Inflammatory macrophage treated with lipopolysaccharide for 1 hour (primary cell): ENCODE measurements around the gene PKP2.

Experiments
- DNase-seq, 2 donors: peaks; one replicate each; pipeline ENCODE4 v3.0.0-alpha.2; 2020 to 2022

The PKP2 gene

DNA sequence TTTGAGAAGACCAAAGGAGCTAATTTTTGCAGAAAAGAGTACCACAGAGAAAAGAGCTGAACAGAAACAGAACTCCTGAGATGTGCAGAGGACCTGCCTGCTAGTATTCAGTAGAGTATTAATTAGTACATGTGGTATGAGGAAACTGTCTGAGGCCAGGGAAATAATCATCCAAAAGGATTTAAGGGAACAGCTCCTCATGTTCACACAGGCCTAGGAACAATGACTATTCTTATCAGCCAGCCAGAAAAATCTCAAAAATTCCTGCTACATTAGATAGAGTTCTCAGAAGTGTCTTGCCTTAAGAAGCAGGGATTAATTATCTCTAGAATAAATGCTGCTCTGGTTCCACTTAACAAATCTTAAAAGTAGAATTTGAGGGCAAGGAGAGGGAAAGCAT lies 36.4 kb downstream of the PKP2 start:
- DNase-seq: no peak

DNA sequence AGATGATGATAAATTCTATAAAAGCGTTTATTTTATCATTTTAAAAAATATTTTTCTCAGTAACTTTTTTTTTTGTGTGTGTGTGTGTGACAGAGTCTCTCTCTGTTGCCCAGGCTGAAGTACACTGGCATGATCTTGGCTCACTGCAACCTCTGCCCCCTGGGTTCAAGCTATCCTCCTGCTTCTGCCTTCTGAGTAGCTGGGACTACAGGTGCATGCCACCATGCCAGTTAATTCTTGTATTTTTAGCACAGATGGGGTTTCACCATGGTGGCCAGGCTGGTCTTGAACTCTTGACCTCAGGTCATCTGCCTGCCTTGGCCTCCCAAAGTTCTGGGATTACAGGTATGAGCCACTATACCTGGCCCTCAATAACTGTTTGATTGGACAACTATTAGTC lies 37.2 kb downstream of the PKP2 start:
- no peak for DNase-seq

DNA sequence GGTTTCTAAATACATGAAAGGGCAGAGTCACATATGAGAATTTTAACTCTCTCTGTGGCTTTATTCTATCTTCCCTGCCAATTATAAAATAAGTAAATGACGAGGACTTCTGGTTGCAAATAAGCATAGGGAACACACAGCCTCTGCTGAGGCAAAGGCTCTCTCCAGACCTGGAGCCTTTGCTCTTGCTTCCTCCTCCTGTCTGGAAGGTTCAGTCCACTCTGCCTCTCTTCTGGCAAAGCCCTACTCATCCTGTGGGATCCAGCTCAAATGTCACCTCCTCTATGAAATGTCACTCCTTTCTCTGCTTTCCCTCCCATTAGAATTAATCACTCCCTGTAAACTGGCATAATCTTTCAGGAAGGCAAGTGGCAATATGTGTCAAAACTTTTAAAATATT lies 41.9 kb downstream of the PKP2 start:
- DNase-seq: no peak

DNA sequence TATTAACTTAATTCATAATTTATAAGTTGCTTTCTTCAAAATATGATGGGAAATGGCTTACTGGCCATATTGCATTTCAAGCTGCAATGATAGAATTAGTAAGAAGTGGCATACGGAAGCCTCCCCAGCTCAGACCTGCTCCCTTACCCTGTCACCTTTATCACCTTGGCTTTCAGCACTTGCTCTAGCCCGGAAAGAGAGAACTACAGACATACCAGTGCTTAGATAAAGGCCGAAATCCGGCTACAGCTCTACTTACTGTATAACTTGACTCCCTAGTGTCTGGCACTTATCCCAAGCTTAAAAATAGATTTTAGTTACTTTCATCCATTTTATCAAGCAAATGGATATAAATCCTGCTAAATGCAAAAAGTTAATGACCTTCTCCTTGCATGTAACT lies 42.5 kb downstream of the PKP2 start:
- DNase-seq: no peak

DNA sequence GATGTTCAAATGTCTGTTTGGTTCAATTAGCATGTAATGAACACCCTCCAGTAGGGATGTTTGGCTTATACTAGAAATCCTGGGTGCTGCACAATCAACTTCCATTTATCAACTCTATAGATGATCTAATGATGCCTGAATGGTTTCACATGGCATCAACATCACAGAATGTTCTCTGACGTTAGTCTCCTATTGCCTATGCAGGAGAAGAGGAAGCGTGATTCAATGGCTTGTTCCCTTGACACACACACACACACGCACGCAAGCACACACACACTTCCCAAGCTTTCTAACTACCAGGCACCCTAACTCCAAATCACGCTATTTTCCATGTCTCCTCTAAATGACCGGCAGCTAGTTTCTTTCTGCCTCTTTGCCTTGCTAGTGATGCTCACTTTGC lies 49.3 kb downstream of the PKP2 start:
- DNase-seq: no peak

DNA sequence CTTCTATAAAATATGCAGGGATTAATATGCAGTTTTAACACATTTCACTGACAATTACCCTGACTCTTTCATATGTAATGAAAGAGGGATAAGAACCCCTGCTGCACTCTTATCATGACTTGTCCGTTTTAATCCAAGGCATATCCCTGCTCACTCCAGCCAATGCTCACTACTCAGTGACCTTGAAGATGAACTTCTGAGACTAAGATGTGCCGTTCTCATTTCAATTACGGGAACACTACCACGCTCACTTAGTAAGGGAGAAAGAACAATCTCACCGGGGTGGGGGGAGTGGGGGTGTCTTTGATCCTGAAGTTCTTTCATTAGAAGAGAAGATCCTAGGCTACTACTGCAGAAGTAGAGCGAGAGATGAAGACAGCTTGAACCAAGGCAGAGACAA lies 50.5 kb downstream of the PKP2 start:
- no peak for DNase-seq

DNA sequence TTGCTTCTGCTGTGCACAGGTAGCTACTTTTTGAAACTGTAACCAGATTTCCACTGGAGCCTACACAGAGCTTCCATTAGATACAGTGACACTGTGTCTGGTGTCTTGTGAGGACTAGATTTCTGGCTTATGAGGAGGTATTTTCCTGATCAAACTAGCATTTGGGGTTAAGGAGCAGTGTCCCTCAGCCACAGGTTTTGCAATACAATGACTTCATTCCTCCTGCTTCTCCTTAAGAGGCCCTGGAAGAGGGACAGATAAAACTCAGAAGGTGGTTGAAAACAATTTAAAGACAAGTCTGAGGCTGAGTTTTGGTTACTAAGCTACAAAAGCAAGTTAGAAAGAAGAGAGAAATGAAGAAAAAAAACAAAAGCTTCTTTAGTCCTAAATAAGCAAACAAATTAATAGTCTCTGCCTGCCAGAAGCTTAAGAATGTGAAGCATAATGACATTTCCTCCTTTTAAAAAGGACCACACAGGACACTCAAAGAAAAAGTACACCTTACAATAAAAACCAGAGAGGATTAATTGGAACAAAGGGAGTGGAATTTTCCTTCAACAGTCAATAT lies 53.0 kb downstream of the PKP2 start:
- DNase-seq: peak; percentile 16 to 27

DNA sequence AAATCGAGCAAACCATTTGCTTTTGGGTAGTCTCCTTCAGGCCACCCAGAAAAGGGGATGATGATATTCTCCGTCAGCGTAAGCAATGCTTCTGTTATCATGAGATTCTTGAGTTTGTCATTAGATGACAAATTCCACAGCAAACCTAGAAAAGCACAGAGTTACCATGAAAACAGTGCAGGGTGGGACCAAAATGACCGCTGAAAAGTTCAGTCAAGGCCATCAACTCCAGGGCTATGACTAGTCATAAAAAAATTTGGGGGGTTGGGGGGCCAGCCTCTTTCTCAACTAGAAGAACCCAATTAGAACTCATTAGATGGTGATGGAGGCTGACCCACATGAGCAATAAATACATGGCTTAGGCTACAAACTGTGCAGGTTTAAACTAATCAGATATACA lies 55.5 kb downstream of the PKP2 start:
- no peak for DNase-seq

DNA sequence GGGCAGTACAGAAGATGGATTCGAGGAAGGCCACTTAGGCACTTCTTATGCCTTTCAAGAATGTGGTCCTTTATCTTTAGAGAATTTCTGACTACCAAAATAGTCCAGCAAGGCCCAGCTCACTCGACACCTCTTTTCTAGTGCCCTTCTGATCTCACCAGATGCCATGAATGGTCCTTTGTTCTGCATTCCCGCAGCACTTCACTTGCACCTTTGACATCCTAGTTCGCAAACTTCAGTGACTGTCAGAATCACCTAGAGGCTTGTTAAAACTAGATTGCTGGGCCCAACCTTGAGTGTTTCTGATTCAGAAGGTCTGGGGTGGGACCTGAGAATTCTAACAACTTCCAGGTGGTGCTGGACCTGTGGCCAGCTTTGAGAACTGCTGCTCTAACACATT lies 56.7 kb downstream of the PKP2 start:
- DNase-seq: no peak

DNA sequence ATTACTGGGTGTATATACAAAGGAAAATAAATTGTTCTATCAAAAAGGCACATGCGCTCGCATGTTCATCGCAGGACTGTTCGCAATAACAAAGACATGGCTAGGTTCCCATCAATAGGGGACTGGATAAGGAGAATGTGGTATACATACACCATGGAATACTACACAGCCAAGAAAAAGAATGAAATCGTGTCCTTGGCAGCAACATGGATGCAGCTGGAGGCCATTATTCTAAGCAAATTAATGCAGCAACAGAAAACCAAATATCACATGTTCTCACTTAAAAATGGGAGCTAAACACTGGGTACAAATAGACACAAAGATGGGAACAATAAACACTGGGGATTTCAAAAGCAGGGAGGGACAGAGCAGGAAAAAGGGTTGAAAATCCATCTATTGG lies 58.6 kb downstream of the PKP2 start:
- no peak for DNase-seq

DNA sequence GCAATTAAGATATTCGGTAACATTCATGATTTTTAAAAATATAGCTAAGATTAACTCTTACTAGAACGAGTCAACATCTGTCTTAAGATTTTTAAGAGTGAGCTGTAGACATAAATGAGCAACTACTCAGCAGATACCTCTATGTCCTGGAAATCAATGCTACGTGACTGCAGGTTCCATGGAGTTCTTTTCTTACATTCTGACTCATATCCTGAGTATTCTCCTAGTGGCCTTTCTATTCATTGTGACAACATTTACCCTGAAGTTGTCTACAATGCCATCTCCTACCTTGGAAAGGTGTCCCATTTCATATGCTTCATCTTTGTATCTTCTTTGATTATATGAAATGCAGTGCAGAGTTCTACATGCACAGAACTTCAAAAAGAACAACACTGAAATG lies 59.9 kb downstream of the PKP2 start:
- DNase-seq: no peak

DNA sequence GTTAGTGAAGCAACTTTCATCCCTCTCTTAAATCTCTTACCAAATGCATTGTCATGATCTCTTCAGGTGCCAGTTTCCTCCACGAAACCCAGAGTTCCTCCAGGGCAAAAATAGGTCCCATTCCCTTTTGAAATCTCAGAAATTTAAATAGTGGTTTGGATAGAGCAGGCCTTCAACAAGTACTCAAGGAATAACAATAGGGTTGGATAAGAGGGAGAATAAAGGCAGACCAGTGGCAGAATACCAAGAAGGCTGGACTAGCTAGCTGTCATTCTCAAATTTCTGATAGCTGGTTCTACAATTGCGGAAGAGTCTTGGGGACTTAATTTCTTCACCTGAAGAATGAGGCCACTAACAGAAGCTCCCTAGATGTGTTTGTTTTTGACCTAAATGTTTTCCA lies 62.5 kb downstream of the PKP2 start:
- no peak for DNase-seq

DNA sequence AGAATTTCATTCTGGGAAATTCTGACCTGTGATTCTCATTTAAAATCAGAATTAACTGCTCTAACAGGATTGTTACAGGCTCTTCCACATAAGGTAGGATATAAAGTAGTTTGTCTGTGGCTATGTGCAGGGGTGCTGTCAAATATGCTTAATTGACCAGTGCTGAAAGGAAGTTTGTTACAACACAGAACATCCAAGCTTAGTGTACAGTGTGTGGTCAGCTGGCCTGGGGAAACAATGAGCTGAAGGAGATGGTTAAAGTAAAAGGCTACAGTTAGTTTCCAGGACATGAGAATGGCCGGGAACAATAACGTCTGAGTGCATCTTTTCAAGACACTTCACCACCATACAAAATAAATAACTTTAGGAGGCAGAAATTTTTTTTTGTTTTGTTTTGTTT lies 68.0 kb downstream of the PKP2 start:
- no peak for DNase-seq

DNA sequence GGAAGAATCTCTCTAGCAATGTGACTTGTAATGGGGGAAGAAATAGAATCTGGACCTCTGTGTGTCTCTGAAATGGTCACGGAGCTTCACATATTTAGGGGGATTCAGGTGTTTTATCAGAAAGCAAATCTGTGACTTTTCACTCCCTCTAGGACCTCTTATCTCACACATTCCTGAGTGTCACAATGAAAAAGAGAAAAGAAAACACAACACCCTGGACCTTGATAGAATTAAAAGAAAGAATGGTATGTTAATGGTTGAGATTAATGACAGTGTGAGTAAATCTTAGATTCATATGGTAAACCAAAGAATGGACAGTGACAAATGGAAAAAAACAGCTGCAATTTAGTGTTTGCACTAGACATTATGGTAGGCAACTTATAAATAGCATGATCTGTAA lies 68.5 kb downstream of the PKP2 start:
- no peak for DNase-seq

DNA sequence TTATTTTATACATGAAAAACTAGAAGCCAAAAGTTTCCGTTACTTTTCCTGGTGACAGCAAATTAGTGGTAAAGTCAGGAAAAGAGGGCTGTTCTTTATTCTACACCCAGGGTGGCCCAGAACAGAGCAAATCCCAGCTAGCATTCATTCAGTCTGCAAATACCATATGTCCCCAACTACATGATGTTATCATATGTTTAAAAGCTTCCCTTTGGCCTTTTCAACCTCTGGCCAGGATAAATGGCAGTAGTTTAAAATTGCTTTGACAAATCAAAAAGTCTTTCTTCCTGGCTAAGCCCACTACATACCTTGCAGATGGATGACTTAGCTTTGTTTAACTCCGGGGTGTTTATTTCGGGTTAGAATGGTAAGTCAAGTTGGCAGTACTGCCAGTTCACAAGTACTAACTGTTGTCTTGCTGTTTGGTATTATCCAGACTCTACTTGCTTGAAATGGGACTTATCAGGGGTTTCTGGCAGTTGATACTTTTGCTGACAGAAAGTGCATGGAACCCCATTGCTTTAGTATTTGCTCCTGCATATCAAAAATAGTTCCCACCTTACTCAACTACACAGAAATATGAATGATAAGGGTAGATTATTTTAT lies 69.7 kb downstream of the PKP2 start:
- no peak for DNase-seq

DNA sequence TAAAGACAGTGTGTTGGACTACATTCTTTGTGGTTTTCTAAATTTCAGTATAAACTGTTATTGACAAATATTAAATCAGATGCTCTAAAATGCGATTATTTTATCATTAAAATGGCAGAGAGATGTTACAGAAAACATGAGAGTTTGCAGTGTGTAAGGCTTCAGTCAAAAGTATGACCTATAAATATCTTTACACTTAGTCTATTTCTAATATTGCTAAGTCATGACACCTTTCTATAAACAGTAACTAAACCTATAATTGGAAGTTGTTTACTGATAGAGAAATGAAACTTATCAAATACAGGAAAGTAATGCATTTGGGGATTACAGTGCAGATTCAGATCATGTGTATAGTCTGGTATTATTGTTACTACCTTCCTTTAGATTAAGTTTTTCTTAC lies 72.0 kb downstream of the PKP2 start:
- no peak for DNase-seq

DNA sequence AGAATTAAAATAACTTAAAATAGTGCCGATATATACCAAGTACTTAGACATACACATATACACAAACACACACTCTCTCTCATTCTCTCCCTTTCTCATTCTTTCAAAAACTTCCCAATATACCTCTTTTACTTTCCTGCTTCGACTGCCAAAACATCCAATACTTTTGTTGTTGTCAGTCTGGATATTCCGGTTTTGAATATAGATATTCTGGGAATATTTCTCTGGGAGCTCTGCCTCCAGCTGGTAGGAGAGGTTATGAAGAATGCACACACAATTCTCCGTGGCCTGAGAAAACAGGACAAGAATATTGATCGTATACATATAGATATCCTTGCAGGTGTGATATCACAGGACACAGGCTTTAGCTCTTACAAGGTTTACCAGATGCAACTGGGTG lies 74.2 kb downstream of the PKP2 start:
- DNase-seq: no peak

DNA sequence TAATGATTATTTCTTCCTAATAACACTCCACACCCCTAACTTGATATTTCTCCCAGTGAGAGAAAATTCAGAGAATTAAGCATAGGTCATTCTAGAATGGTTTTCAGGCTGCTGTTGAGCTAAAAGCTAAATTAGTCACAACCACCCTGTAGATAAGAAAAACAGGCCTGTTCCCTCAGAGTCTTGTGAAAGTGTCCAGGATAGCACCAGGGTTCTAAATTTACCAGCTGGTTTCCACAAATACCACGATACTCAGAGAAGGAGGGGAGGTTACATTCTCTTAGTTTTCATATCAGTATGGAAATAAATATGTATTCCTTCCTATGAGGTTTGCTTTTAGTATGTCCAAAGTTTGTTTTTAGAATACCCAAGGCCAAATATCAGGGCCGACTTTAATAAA lies 74.9 kb downstream of the PKP2 start:
- DNase-seq: no peak

DNA sequence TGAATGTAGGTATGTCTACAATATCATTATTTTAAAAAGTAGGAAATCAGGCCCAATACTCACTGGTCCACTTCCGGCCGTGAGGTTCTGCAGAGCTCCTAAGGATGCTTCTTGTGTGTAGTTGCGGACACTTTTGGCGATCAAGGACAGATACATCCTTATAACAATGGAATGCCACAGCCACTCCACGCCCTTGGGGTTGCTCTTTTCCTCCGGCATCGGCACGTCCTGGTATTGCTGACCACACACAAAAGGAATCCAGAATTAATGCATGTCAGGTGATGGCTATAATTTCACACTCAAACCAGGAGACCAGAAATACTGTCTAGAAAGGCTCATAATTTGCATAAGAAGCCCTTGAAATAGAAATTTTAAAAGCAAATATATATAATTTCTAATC lies 75.3 kb downstream of the PKP2 start:
- DNase-seq: no peak

DNA sequence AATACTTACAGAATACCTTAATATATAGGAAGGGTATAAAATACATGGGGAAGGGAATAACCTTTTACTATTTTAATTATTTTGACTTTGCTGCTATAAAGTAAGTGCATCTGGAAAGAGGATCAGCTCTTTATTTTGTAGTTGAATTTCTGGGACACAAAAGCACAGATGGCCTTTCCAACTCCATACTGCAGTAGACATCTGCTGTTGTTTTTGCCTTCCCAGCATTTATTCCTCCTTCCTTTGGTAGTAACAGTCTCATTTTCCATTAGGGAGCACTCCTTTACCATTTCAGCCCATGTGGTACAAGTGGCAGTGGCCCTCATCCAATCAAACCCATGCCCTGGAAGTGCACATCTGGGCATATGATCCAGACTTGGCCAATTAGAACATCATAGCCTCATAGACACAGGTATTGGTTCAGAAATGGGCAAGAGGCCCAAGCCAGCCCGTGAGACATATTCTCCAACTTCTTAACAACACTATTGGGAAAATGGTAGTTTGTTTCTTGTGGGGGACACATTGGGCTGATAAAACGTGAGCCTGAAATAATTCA lies 76.1 kb downstream of the PKP2 start:
- no peak for DNase-seq

DNA sequence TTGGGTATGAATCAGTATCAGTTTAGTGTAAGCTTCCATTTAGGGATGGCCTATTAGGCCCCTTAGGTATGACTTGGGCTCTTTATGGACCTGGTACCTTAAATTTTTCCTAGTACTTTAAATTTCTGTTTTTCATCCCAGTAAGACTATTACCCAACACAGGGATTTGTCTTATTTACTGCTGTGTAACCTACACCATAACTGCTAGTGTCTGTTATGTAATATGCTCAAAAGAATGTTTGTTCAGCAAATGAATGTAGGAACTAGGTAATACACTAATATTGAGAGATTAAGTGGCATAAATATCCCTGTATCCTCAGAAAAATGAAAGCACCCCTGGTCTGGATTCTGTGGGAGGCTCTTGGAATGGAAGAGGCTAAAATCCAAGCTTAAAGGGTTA lies 77.2 kb downstream of the PKP2 start:
- no peak for DNase-seq

DNA sequence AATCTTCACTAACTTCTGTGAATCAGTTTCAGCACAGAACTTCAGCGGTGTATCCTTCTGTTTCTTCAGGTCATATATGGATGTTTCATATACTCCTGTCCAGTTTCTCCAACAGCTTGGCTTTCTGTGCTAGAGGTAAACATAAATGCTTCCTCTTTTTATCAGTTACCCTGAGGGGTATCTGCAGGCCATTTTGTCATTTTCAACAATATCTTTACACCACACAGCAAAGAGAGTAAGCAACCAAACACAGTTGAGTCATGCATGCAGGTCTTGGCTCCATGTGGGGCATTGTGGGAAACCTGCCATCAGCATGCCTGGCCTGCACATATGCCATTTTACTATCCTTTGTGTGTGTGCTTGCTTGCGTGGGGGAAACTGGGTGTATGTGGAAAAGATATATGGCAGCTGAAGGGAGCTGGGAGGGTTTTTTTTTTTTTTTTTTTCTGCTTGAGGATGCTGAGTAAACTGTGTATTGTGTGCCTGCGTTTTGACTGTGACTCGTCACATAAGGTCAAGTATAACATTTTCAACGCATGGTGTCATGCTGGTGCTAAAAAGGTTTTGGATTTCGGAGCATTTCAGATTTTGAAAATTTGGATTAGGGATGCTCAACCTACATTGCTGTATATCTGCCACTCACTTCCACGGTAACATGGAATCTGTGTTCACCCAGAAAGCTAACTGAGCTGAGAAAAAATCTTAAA lies 84.7 kb downstream of the PKP2 start:
- DNase-seq: no peak

DNA sequence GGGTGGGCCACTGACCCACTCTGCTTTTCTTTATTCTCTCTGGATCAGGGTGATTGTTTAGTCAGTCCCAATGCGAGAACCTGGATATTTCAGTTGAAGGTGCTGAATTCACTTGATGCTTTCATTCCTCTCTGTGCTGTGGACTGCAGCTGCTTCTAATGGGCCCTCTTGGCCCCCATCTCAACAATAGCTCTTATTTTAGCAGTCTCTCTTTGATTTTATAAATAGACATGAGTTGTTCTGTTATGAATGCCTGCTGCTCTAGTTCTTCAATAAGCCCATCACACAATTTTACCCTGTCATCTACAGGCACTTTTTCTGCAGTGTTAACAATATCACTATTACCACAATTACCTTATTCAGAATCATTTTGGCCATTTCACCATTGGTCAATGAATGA lies 86.7 kb downstream of the PKP2 start:
- no peak for DNase-seq

DNA sequence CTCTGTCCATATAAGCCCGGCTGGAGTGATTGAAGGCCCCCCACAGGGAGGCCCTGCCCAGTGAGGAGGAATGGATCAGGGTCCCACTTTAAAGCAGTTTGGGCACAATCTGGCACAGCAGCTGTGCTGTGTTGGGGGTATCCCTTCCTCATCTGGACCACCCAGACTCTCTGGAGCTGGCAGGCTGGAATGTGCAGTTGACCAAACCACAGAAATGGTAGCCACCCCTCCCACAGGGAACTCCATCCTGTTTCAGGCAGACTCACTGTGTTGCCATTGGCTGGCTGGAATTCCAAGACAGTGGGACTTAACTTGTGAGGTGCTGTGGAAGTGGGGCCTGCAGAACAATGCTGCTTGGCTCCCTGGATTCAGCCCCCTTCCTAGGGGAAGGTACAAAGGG lies 87.4 kb downstream of the PKP2 start:
- no peak for DNase-seq

DNA sequence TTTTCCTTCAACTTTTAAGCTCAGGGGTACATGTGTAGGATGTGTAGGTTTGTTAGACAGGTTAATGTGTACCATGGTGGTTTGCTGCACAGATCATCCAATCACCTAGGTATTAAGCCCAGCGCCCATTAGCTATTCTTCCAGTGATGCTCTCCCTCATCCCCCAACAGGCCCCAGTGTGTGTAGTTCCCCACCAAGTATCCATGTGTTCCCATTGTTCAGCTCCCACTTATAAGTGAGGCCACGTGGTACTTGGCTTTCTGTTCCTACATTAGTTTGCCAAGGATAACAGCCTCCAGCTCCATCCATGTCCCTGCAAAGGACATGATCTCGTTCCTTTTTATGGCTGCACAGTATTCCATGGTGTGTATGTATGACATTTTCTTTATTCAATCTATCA lies 92.3 kb downstream of the PKP2 start:
- no peak for DNase-seq
